Measurements from ENCODE around the gene QRICH1.

QRICH1 gene

GRCh38 chr3:48996640-48997039 lies 97.2 kb downstream of the QRICH1 start:
- DNase-seq: no peak

- no peak for DNase-seq
Measured at GRCh38 chr3:48993834-48994233, 100.0 kb downstream of the QRICH1 start.

- DNase-seq: no peak
Measured at GRCh38 chr3:48991851-48992545, 101.9 kb downstream of the QRICH1 start.

- no peak for DNase-seq
Measured at GRCh38 chr3:48990636-48991469, 103.0 kb downstream of the QRICH1 start.

- DNase-seq: no peak
Measured at GRCh38 chr3:48989796-48990635, 103.9 kb downstream of the QRICH1 start, which contains the start of gene P4HTM. Gene P4HTM (plus strand): TSS chr3:48990241. CDS start chr3:48990257, 16 bp downstream.

- no peak for DNase-seq
Measured at GRCh38 chr3:48989126-48989795, 104.6 kb downstream of the QRICH1 start.

GRCh38 chr3:48985831-48986376 lies 108.0 kb downstream of the QRICH1 start:
- DNase-seq: no peak

GRCh38 chr3:48984663-48985062 lies 109.2 kb downstream of the QRICH1 start:
- DNase-seq: no peak

- DNase-seq: no peak
Measured at GRCh38 chr3:48983096-48983495, 110.8 kb downstream of the QRICH1 start.

GRCh38 chr3:48982686-48983085 lies 111.2 kb downstream of the QRICH1 start:
- DNase-seq: no peak

GRCh38 chr3:48982016-48982415 lies 111.9 kb downstream of the QRICH1 start:
- no peak for DNase-seq

GRCh38 chr3:48980295-48980694 lies 113.6 kb downstream of the QRICH1 start:
- DNase-seq: no peak

Measured in NCI-H2107 (cell line).